Keratinocyte (primary cell): Measurements from ENCODE around the gene NLGN4X. TPM values are rescaled to one million over a fixed set of nuclear protein-coding genes. Genes with fewer than 3 reads are reported as not detected.

Experiments
- DNase-seq: peaks from one replicate; pipeline ENCODE4 v3.0.0-alpha.2; 2011; ENCODE audit warnings: low read depth, missing footprints, low spot score
- FAIRE-seq: peaks from 2 replicates; lab custom pipeline; 2011; peaks lifted over from hg19 to GRCh38; lab: Jason Lieb, UNC
- H2AFZ ChIP-seq: 2 replicates; pipeline ENCODE4 v1.6.0; 2012; ENCODE audit warnings: low read length, control low read depth, inconsistent platforms; ENCODE audit not compliant: control insufficient read depth
- H3K27ac ChIP-seq: 2 replicates; pipeline ENCODE4 v1.5.1; 2011; ENCODE audit warnings: low read length; ENCODE audit not compliant: control insufficient read depth, insufficient read depth
- H3K27me3 ChIP-seq: 3 replicates; pipeline ENCODE4 v1.6.0; 2011; ENCODE audit warnings: low read length; ENCODE audit not compliant: control insufficient read depth, insufficient read depth; ENCODE audit errors: extremely low read depth
- H3K36me3 ChIP-seq, 2 experiments: 2 replicates in 1 of 2; 3 replicates in 1 of 2; pipeline ENCODE4 v1.5.1; 2011; ENCODE audit warnings: low read length in 2 of 2, mild to moderate bottlenecking in 1 of 2; ENCODE audit not compliant: control insufficient read depth in 2 of 2, insufficient read depth in 2 of 2; ENCODE audit errors: extremely low read depth in 1 of 2
- H3K4me1 ChIP-seq: 3 replicates; pipeline ENCODE4 v1.5.1; 2011; ENCODE audit warnings: low read length; ENCODE audit not compliant: control insufficient read depth, insufficient read depth; ENCODE audit errors: extremely low read depth
- H3K4me2 ChIP-seq: 3 replicates; pipeline ENCODE4 v1.6.0; 2011; ENCODE audit warnings: low read depth, low read length; ENCODE audit not compliant: control insufficient read depth, insufficient read depth; ENCODE audit errors: extremely low read depth
- H3K4me3 ChIP-seq, 3 experiments: fragments of 200-600 bp in 1 of 3; sonication (generic) in 1 of 3; 2 replicates in 2 of 3; 3 replicates in 1 of 3; pipeline ENCODE4 v1.5.1; 2011 to 2016; ENCODE audit warnings: low read length in 3 of 3, mild to moderate bottlenecking in 3 of 3, control low read depth in 2 of 3, inconsistent platforms in 1 of 3, low read depth in 1 of 3, mixed read lengths in 1 of 3, mixed run types in 1 of 3, moderate library complexity in 1 of 3; ENCODE audit not compliant: control insufficient read depth in 2 of 3, insufficient read depth in 2 of 3; ENCODE audit errors: extremely low read depth in 1 of 3
- H3K79me2 ChIP-seq: 2 replicates; pipeline ENCODE4 v1.6.0; 2012; ENCODE audit warnings: low read length; ENCODE audit not compliant: control insufficient read depth, insufficient read depth
- H3K9ac ChIP-seq: 3 replicates; pipeline ENCODE4 v1.6.0; 2011; ENCODE audit warnings: low read length; ENCODE audit not compliant: control insufficient read depth, insufficient read depth; ENCODE audit errors: extremely low read depth
- H3K9me1 ChIP-seq: 3 replicates; pipeline ENCODE4 v1.6.0; 2011; ENCODE audit warnings: low read length; ENCODE audit not compliant: control insufficient read depth, insufficient read depth; ENCODE audit errors: extremely low read depth
- H3K9me3 ChIP-seq: 2 replicates; pipeline ENCODE4 v1.5.1; 2012; ENCODE audit warnings: low read depth, low read length; ENCODE audit not compliant: control insufficient read depth
- H4K20me1 ChIP-seq: 3 replicates; pipeline ENCODE4 v1.6.0; 2011; ENCODE audit warnings: low read length; ENCODE audit not compliant: control insufficient read depth, insufficient read depth; ENCODE audit errors: extremely low read depth
- EZH2 ChIP-seq: IDR thresholded peaks from one replicate; pipeline ENCODE4 v1.6.1; 2012; ENCODE audit warnings: inconsistent platforms, mild to moderate bottlenecking, low read length, moderate library complexity
- dilution Hi-C: fragments of 300-500 bp; cut with MboI; formaldehyde crosslinking; loops from one replicate; pipeline ENCODE4 v1.7.0; 2020; ENCODE audit warnings: low sequenced_read_pairs; ENCODE audit not compliant: extremely low pct_ligation_motif_present
- polyA plus RNA-seq, 5 experiments: library from polyadenylated mRNA; depleted of rRNA in 3 of 5; stranded (reverse) in 3 of 5; stranded (forward) in 1 of 5; unstranded in 1 of 5; fragments of >200 nt; gene quantifications; 1 replicate in 1 of 5; 2 replicates in 3 of 5; 3 replicates in 1 of 5; pipeline versions ENCODE4 v1.2.1 to v1.2.3, GENCODE V29; 2011 to 2012; ENCODE audit warnings: missing spikeins in 2 of 5, low read depth in 1 of 5, low replicate concordance in 1 of 5
- TF ChIP-seq, protein P1 (sequence below), 3 experiments: IDR thresholded peaks in 1 of 3; conservative IDR thresholded peaks in 1 of 3; optimal IDR thresholded peaks in 1 of 3; 2 replicates in 2 of 3; 3 replicates in 1 of 3; pipeline versions ENCODE3 to v1.5.1; 2011; ENCODE audit warnings: low read length in 3 of 3, mild to moderate bottlenecking in 3 of 3, moderate library complexity in 2 of 3, control low read depth in 1 of 3, inconsistent platforms in 1 of 3; ENCODE audit not compliant: insufficient read depth in 2 of 3; ENCODE audit errors: extremely low read depth in 1 of 3

NLGN4X gene
- polyA plus RNA-seq, 1 donor (not counting 4 experiments of a cell fraction or from before 2014, with no cell fraction given) = 2.0 TPM

DNA sequence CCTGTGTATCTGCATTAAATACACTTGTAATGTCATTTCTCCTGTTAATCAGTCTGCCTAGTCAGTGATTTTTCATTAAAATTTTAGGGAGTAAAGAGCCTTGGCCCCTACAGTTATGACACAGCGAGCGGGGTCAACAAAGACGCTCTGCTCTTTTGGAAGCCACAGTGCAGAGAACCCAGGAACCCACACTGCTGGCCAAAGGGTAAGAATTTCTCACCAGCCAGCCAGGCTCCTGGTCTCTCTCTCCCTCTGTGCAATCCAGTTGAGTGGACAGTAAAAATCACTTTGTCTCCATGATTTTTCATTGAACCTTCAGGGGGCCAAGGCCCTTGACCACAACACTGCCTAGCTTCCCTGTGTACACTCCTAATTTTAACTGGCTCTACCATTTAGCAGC is 52.8 kb downstream of the NLGN4X start:
- no peaks in the 10 kb centered on the region for H3K79me2 ChIP-seq
- no peaks in the 10 kb centered on the region for H4K20me1 ChIP-seq
- H3K27me3 ChIP-seq = no peaks in the 10 kb centered on the region
- no peak overlapping the region for H2AFZ ChIP-seq
- H3K9ac ChIP-seq = no peak overlapping the region
- no peaks in the 10 kb centered on the region for H3K9me1 ChIP-seq
- H3K4me3 ChIP-seq = no peak overlapping the region
- dilution Hi-C loops = no loop called here
- no peaks in the 10 kb centered on the region for H3K36me3 ChIP-seq
- no peak for TF ChIP-seq EZH2
- TF ChIP-seq, protein P1, sequence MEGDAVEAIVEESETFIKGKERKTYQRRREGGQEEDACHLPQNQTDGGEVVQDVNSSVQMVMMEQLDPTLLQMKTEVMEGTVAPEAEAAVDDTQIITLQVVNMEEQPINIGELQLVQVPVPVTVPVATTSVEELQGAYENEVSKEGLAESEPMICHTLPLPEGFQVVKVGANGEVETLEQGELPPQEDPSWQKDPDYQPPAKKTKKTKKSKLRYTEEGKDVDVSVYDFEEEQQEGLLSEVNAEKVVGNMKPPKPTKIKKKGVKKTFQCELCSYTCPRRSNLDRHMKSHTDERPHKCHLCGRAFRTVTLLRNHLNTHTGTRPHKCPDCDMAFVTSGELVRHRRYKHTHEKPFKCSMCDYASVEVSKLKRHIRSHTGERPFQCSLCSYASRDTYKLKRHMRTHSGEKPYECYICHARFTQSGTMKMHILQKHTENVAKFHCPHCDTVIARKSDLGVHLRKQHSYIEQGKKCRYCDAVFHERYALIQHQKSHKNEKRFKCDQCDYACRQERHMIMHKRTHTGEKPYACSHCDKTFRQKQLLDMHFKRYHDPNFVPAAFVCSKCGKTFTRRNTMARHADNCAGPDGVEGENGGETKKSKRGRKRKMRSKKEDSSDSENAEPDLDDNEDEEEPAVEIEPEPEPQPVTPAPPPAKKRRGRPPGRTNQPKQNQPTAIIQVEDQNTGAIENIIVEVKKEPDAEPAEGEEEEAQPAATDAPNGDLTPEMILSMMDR (optimal IDR thresholded peaks at IDR 0.05 in 1 of 3, IDR thresholded peaks at IDR 0.05 in 1 of 3, conservative IDR thresholded peaks at IDR 0.05 in 1 of 3; ENCODE audit: extremely low read depth in 1 of 3, insufficient read depth in 2 of 3, low read length in 3 of 3) = no peak
- no peaks in the 10 kb centered on the region for H3K9me3 ChIP-seq
- H3K4me1 ChIP-seq = no peaks in the 10 kb centered on the region
- H3K4me2 ChIP-seq = no peak overlapping the region
- H3K27ac ChIP-seq = no peak overlapping the region
- DNase-seq (no peak), FAIRE-seq (no peak)

DNA sequence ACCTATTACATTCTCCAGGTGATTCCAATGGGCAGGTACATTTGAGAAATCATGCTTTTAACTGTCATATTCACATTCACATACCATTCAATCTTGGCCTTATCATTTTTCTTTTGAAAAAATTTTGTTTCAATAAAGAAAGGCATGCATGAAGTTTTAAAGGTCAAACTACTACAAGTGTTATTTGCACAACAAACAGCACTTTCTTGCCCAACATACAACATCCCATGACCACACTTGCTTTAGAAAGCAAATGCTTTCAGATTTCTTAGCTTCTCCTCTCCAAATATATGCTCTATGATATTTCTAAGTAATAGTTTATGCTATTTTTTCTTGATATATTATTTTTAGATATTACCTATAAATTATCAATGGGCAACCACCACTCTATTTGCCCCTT is 58.2 kb downstream of the NLGN4X start:
- TF ChIP-seq, protein P1 (optimal IDR thresholded peaks at IDR 0.05 in 1 of 3, IDR thresholded peaks at IDR 0.05 in 1 of 3, conservative IDR thresholded peaks at IDR 0.05 in 1 of 3; ENCODE audit: extremely low read depth in 1 of 3, insufficient read depth in 2 of 3, low read length in 3 of 3) = no peak
- no peak for TF ChIP-seq EZH2
- no peaks in the 10 kb centered on the region for H3K9me1 ChIP-seq
- no peak overlapping the region for H3K27ac ChIP-seq
- no peak overlapping the region for H3K4me3 ChIP-seq
- no peaks in the 10 kb centered on the region for H3K36me3 ChIP-seq
- no peak for FAIRE-seq
- no peaks in the 10 kb centered on the region for H3K9me3 ChIP-seq
- no peak for DNase-seq
- dilution Hi-C loops = no loop called here
- no peaks in the 10 kb centered on the region for H4K20me1 ChIP-seq
- H3K9ac ChIP-seq = no peak overlapping the region
- H3K27me3 ChIP-seq = no peaks in the 10 kb centered on the region
- H3K79me2 ChIP-seq = no peaks in the 10 kb centered on the region
- no peaks in the 10 kb centered on the region for H3K4me1 ChIP-seq
- H3K4me2 ChIP-seq = no peak overlapping the region
- no peak overlapping the region for H2AFZ ChIP-seq
